H1 (cell line): ENCODE data around the gene STAM2. TPM values are rescaled to one million over a fixed set of nuclear protein-coding genes. Genes with fewer than 3 reads are reported as not detected.

Source experiments
- CTCF ChIA-PET: fragments of 300-600 bp; sonication (Branson Sonifier 250); formaldehyde crosslinking; loops from one replicate; lab custom pipeline; 2021; ENCODE audit not compliant: partially characterized antibody; lab: Charles Lee
- POLR2A ChIA-PET: fragments of 300-600 bp; sonication (Branson Sonifier 250); formaldehyde crosslinking; loops from one replicate; lab custom pipeline; 2021; ENCODE audit warnings: inconsistent platforms; ENCODE audit not compliant: partially characterized antibody; lab: Charles Lee
- DNase-seq, 2 experiments: peaks; one replicate each; pipeline versions ENCODE4 v3.0.0 to v3.0.0-alpha.2; 2010 to 2022; ENCODE audit warnings: low spot score in 2 of 2, low read depth in 1 of 2, mixed read lengths in 1 of 2
- FAIRE-seq: peaks from 2 replicates; lab custom pipeline; 2011; peaks lifted over from hg19 to GRCh38; lab: Jason Lieb, UNC
- H2AFZ ChIP-seq: 2 replicates; pipeline ENCODE4 v1.8.1; 2012; ENCODE audit warnings: low read length, inconsistent platforms
- H2AK5ac ChIP-seq: 2 replicates; pipeline ENCODE4 v1.6.1; 2013; ENCODE audit warnings: low read depth, low read length
- H2BK120ac ChIP-seq: replicated peaks from 2 replicates; pipeline ENCODE3; 2013; ENCODE audit warnings: low read depth, low read length, inconsistent platforms
- H2BK12ac ChIP-seq: 2 replicates; pipeline ENCODE4 v1.6.1; 2013; ENCODE audit warnings: low read depth, low read length
- H2BK15ac ChIP-seq: 2 replicates; pipeline ENCODE4 v1.6.1; 2013; ENCODE audit warnings: low read length
- H2BK20ac ChIP-seq: 2 replicates; pipeline ENCODE4 v1.6.1; 2013; ENCODE audit warnings: low read length
- H2BK5ac ChIP-seq: 2 replicates; pipeline ENCODE4 v1.6.1; 2013; ENCODE audit warnings: low read depth, low read length
- H3K14ac ChIP-seq: 2 replicates; pipeline ENCODE4 v1.6.1; 2013; ENCODE audit warnings: inconsistent platforms; ENCODE audit not compliant: insufficient read length
- H3K18ac ChIP-seq: 2 replicates; pipeline ENCODE4 v1.6.1; 2013; ENCODE audit warnings: low read length; ENCODE audit errors: extremely low read depth
- H3K23ac ChIP-seq: 2 replicates; pipeline ENCODE4 v1.6.1; 2013; ENCODE audit warnings: inconsistent platforms; ENCODE audit not compliant: insufficient read length
- H3K23me2 ChIP-seq: 2 replicates; pipeline ENCODE4 v1.6.1; 2013; ENCODE audit warnings: low read depth, low read length
- H3K27ac ChIP-seq: 2 replicates; pipeline ENCODE4 v1.6.1; 2011; ENCODE audit warnings: low read depth, low read length, inconsistent platforms
- H3K27me3 ChIP-seq, 4 experiments: replicated peaks in 1 of 4; 1 replicate in 1 of 4; 2 replicates in 3 of 4; pipeline versions ENCODE4 v1.6.1 to v1.8.1; 2011 to 2013; ENCODE audit warnings: low read length in 3 of 4, mild to moderate bottlenecking in 3 of 4, inconsistent platforms in 2 of 4, mixed read lengths in 2 of 4, moderate library complexity in 1 of 4; ENCODE audit not compliant: control insufficient read depth in 3 of 4, insufficient read depth in 3 of 4; ENCODE audit errors: extremely low read depth in 1 of 4
- H3K36me3 ChIP-seq, 4 experiments: 2 replicates each; pipeline versions ENCODE4 v1.6.1 to v1.8.1; 2011 to 2013; ENCODE audit warnings: mild to moderate bottlenecking in 4 of 4, low read length in 3 of 4, moderate library complexity in 2 of 4, control low read depth in 1 of 4, inconsistent platforms in 1 of 4; ENCODE audit not compliant: insufficient read depth in 4 of 4, control insufficient read depth in 2 of 4
- H3K4ac ChIP-seq: replicated peaks from 2 replicates; pipeline ENCODE3; 2013; ENCODE audit warnings: low read length, low read depth, mixed read lengths, inconsistent platforms; ENCODE audit not compliant: insufficient read length
- H3K4me1 ChIP-seq, 4 experiments: replicated peaks in 1 of 4; 1 replicate in 1 of 4; 2 replicates in 3 of 4; pipeline versions ENCODE4 v1.6.1 to v1.8.1; 2011 to 2013; ENCODE audit warnings: low read length in 3 of 4, inconsistent platforms in 2 of 4, mixed read lengths in 1 of 4; ENCODE audit not compliant: insufficient read depth in 4 of 4, control insufficient read depth in 3 of 4
- H3K4me2 ChIP-seq, 2 experiments: 2 replicates each; pipeline versions ENCODE4 v1.6.1 to v1.8.1; 2011 to 2013; ENCODE audit warnings: low read depth in 2 of 2, low read length in 2 of 2, control low read depth in 1 of 2, inconsistent platforms in 1 of 2, mild to moderate bottlenecking in 1 of 2; ENCODE audit not compliant: insufficient read depth in 1 of 2
- H3K4me3 ChIP-seq, 4 experiments: fragments of 200-600, 300-600 bp in 1 of 4; sonication (generic), shearing (Covaris generic), sonication (Bioruptor Twin) in 1 of 4; 2 replicates each; pipeline versions ENCODE4 v1.5.1 to v1.8.1; 2011 to 2016; ENCODE audit warnings: low read length in 4 of 4, low read depth in 3 of 4, control low read depth in 2 of 4, inconsistent platforms in 2 of 4, mild to moderate bottlenecking in 2 of 4, mixed read lengths in 1 of 4, moderate library complexity in 1 of 4; ENCODE audit not compliant: insufficient read depth in 2 of 4; ENCODE audit errors: extremely low read depth in 1 of 4
- H3K56ac ChIP-seq: replicated peaks from 2 replicates; pipeline ENCODE3; 2013; ENCODE audit warnings: low read depth, mild to moderate bottlenecking, mixed read lengths, low read length, inconsistent platforms; ENCODE audit not compliant: insufficient read length
- H3K79me1 ChIP-seq: 2 replicates; pipeline ENCODE4 v1.6.1; 2013; ENCODE audit warnings: low read depth, low read length, control low read depth
- H3K79me2 ChIP-seq, 2 experiments: 2 replicates each; pipeline versions ENCODE4 v1.6.1 to v1.8.1; 2012 to 2013; ENCODE audit warnings: low read length in 2 of 2, mild to moderate bottlenecking in 2 of 2, inconsistent platforms in 1 of 2; ENCODE audit not compliant: insufficient read depth in 2 of 2, control insufficient read depth in 1 of 2
- H3K9ac ChIP-seq, 4 experiments: replicated peaks in 1 of 4; 1 replicate in 1 of 4; 2 replicates in 3 of 4; pipeline versions ENCODE4 v1.6.1 to v1.8.1; 2011 to 2013; ENCODE audit warnings: low read depth in 3 of 4, low read length in 3 of 4, control low read depth in 2 of 4, mild to moderate bottlenecking in 2 of 4, moderate library complexity in 2 of 4, inconsistent platforms in 1 of 4; ENCODE audit errors: extremely low read depth in 1 of 4
- H3K9me3 ChIP-seq, 2 experiments: 2 replicates each; pipeline versions ENCODE4 v1.6.1 to v1.8.1; 2012 to 2013; ENCODE audit warnings: mild to moderate bottlenecking in 2 of 2, moderate library complexity in 2 of 2, control low read depth in 1 of 2, inconsistent platforms in 1 of 2, low read depth in 1 of 2, low read length in 1 of 2, mixed read lengths in 1 of 2; ENCODE audit not compliant: insufficient read depth in 2 of 2
- H4K20me1 ChIP-seq, 2 experiments: replicated peaks in 1 of 2; 2 replicates each; pipeline versions ENCODE3 to v1.8.1; 2011 to 2013; ENCODE audit warnings: inconsistent platforms in 2 of 2, low read length in 2 of 2, mild to moderate bottlenecking in 1 of 2; ENCODE audit not compliant: insufficient read depth in 2 of 2, control insufficient read depth in 1 of 2
- H4K5ac ChIP-seq: 2 replicates; pipeline ENCODE4 v1.6.1; 2013; ENCODE audit warnings: low read length, low read depth, mixed read lengths, inconsistent platforms; ENCODE audit not compliant: insufficient read length
- H4K8ac ChIP-seq: 2 replicates; pipeline ENCODE4 v1.8.0; 2013; ENCODE audit warnings: mild to moderate bottlenecking, moderate library complexity, low read length, inconsistent platforms; ENCODE audit not compliant: insufficient read depth; ENCODE audit errors: extremely low read depth
- H4K91ac ChIP-seq: replicated peaks from 2 replicates; pipeline ENCODE3; 2013; ENCODE audit warnings: low read length, mixed read lengths, inconsistent platforms; ENCODE audit not compliant: insufficient read length
- BACH1 ChIP-seq: IDR thresholded peaks from 2 replicates; pipeline ENCODE4 v1.6.1; 2012; ENCODE audit warnings: low read length, improper control_type of control experiment
- HDAC6 ChIP-seq: IDR thresholded peaks from one replicate; pipeline ENCODE4 v1.7.1; 2012; ENCODE audit warnings: low read depth, mild to moderate bottlenecking, inconsistent platforms, low read length, moderate library complexity
- KDM1A ChIP-seq: fragments of 200-600, 300-600 bp; sonication (generic); IDR thresholded peaks from 2 replicates; pipeline ENCODE4 v1.7.1; 2016; ENCODE audit warnings: mild to moderate bottlenecking, low read length, borderline replicate concordance
- TAF1 ChIP-seq: IDR thresholded peaks from 2 replicates; pipeline ENCODE4 v1.6.1; 2011; ENCODE audit warnings: mild to moderate bottlenecking, low read depth, low read length
- TBP ChIP-seq: IDR thresholded peaks from 2 replicates; pipeline ENCODE4 v1.6.1; 2011; ENCODE audit warnings: low read depth, low read length, improper control_type of control experiment
- ZNF274 ChIP-seq: IDR thresholded peaks from 2 replicates; pipeline ENCODE4 v1.7.0; 2012; ENCODE audit warnings: low read length, borderline replicate concordance; ENCODE audit errors: extremely low read depth
- WGBS, 2 experiments: shearing (Covaris generic) in 1 of 2; methylation state at CpG; one replicate each; pipeline versions ENCODE4 v1.1.6 to v1.1.7; 2013 to 2015; ENCODE audit warnings: low lambda C conversion rate in 2 of 2, mixed read lengths in 2 of 2, inconsistent platforms in 1 of 2, low coverage in 1 of 2, missing lambda C conversion rate in 1 of 2; ENCODE audit not compliant: insufficient replicate concordance in 2 of 2, insufficient coverage in 1 of 2, insufficient read length in 1 of 2; ENCODE audit errors: extremely low coverage in 1 of 2, missing lambda C conversion rate in 1 of 2; 5-methylcytosine and 5-hydroxymethylcytosine counted together
- polyA plus RNA-seq, 7 experiments: library from polyadenylated mRNA; depleted of rRNA in 3 of 7; stranded (reverse) in 5 of 7; unstranded in 2 of 7; fragments of >200 nt in 5 of 7; fragments of 200-250 nt in 2 of 7; gene quantifications; 1 replicate in 5 of 7; 2 replicates in 1 of 7; 4 replicates in 1 of 7; pipeline versions ENCODE4 v1.2.1 to v1.2.3, GENCODE V29; 2011 to 2013; ENCODE audit warnings: missing spikeins in 2 of 7, mixed read lengths in 2 of 7
- total RNA-seq: library from RNA; stranded (reverse); fragmentation: NEBNext Ultra II Directional; extraction: Animal tissue kit (Norgen Biotek cat#: 25700); gene quantifications from 2 replicates; pipeline ENCODE4 v1.2.1, GENCODE V29; 2021
- TF ChIP-seq, protein P1 (sequence below): IDR thresholded peaks from 2 replicates; pipeline ENCODE4 v1.6.1; 2012; ENCODE audit warnings: inconsistent platforms

The STAM2 gene
- total and polyA plus RNA-seq, 2 of the 8 experiments (the other 6 are each of a cell fraction or from before 2014, with no cell fraction given) = 5.4 to 9.4 TPM

DNA sequence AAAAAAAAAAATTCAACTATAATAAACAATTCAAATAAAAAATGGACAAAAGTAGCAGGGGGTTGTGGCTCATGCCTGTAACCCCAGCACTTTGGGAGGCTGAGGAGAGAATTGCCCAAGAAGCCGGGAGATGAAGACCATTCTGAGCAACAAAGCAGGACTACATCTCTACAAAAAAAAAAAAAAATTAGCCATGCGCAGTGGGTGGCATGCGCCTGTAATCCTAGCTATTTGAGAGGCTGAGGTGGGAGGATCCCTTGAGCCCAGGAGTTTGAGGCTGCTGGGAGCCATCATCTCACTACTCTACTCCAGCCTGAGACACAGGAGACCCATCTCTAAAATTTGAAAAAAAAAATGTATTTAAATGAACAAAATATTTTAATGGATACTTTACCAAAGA, 72.3 kb downstream of the STAM2 start:
- H3K14ac ChIP-seq = no peak overlapping the region
- TF ChIP-seq, protein P1, sequence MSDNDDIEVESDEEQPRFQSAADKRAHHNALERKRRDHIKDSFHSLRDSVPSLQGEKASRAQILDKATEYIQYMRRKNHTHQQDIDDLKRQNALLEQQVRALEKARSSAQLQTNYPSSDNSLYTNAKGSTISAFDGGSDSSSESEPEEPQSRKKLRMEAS = no peak
- TF ChIP-seq BACH1 = no peak
- no peak for TF ChIP-seq HDAC6
- no peak for TF ChIP-seq TAF1
- no peak for TF ChIP-seq ZNF274
- no peak for TF ChIP-seq TBP
- TF ChIP-seq KDM1A = no peak
- no peaks in the 10 kb centered on the region for H3K36me3 ChIP-seq
- peaks cover 10 to 32% (median 20%) of the 10 kb centered on the region in 4 experiments for H3K27me3 ChIP-seq
- no peak overlapping the region for H3K4me2 ChIP-seq
- no peak overlapping the region for H2BK5ac ChIP-seq
- POLR2A ChIA-PET = interaction anchor here (0.7 kb wide), 1 partner anchor 346 kb away, joined by 3 read pairs; no protein-coding TSS in a partner anchor
- H2BK120ac ChIP-seq = no peak overlapping the region
- H3K9me3 ChIP-seq = no peaks in the 10 kb centered on the region
- H2BK20ac ChIP-seq = no peak overlapping the region
- H3K27ac ChIP-seq = no peak overlapping the region
- no peaks in the 10 kb centered on the region for H3K79me1 ChIP-seq
- H4K5ac ChIP-seq = no peak overlapping the region
- CTCF ChIA-PET = interaction anchor here (0.7 kb wide), 1 partner anchor 55 kb away, joined by 3 read pairs; no protein-coding TSS in a partner anchor
- no peak overlapping the region for H2BK15ac ChIP-seq
- no peak overlapping the region for H3K23ac ChIP-seq
- no peak overlapping the region for H3K56ac ChIP-seq
- H3K9ac ChIP-seq = no peak overlapping the region
- H4K91ac ChIP-seq = no peak overlapping the region
- no peak overlapping the region for H4K8ac ChIP-seq
- H3K18ac ChIP-seq = no peak overlapping the region
- H4K20me1 ChIP-seq = no peaks in the 10 kb centered on the region
- H2AK5ac ChIP-seq = no peak overlapping the region
- FAIRE-seq = no peak
- H3K23me2 ChIP-seq = peaks cover 10% of the 10 kb centered on the region
- no peak overlapping the region for H2BK12ac ChIP-seq
- no peak overlapping the region for H2AFZ ChIP-seq
- H3K79me2 ChIP-seq = no peaks in the 10 kb centered on the region
- 85% methylated on average over 3 of the region's 3 CpGs; no CpG with 5 or more reads in 1 of the 2 experiments for WGBS, 2 experiments
- no peak overlapping the region for H3K4ac ChIP-seq
- no peak for DNase-seq
- no peak overlapping the region for H3K4me3 ChIP-seq
- H3K4me1 ChIP-seq = no peaks in the 10 kb centered on the region; a peak in 2 of 7 replicates
